Left forelimb (tissue), 1 donor: Measurements from ENCODE around the gene SERPIND1.
"Not testable (repeated sequence)": the region's sequence is repeated elsewhere in the genome, so short reads cannot be mapped to it uniquely, and the experiment has no call there.

Source experiments
- DNase-seq: peaks from one replicate; pipeline ENCODE4 v3.0.0-alpha.2; 2018; ENCODE audit warnings: low spot score

SERPIND1 gene, protein sequence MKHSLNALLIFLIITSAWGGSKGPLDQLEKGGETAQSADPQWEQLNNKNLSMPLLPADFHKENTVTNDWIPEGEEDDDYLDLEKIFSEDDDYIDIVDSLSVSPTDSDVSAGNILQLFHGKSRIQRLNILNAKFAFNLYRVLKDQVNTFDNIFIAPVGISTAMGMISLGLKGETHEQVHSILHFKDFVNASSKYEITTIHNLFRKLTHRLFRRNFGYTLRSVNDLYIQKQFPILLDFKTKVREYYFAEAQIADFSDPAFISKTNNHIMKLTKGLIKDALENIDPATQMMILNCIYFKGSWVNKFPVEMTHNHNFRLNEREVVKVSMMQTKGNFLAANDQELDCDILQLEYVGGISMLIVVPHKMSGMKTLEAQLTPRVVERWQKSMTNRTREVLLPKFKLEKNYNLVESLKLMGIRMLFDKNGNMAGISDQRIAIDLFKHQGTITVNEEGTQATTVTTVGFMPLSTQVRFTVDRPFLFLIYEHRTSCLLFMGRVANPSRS

DNA sequence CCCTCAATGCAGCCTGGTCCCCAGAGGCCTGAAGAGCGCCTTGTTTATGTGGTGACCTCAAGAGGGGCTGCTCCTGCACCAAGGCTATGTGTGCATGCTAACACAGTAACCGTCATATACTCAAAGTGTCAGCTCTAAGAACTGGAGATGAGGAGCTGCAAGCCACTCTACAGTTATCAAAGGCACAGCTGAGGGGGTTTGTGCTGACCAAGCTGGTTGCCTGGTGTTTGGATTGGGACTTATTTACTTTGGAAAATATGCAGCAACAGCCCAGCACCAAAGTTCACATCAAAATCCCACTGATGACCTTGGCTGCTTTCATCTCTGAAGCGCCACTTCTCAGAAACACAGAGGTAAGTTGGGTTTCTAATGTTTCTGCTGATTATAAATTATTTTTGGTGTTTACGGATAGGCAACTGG lies at the start of gene SERPIND1:
TSS of gene SERPIND1 (plus strand) at position 321 of the 420 bp plus-strand sequence. CDS start 5,200 bp downstream, outside the sequence.
- no peak for DNase-seq

DNA sequence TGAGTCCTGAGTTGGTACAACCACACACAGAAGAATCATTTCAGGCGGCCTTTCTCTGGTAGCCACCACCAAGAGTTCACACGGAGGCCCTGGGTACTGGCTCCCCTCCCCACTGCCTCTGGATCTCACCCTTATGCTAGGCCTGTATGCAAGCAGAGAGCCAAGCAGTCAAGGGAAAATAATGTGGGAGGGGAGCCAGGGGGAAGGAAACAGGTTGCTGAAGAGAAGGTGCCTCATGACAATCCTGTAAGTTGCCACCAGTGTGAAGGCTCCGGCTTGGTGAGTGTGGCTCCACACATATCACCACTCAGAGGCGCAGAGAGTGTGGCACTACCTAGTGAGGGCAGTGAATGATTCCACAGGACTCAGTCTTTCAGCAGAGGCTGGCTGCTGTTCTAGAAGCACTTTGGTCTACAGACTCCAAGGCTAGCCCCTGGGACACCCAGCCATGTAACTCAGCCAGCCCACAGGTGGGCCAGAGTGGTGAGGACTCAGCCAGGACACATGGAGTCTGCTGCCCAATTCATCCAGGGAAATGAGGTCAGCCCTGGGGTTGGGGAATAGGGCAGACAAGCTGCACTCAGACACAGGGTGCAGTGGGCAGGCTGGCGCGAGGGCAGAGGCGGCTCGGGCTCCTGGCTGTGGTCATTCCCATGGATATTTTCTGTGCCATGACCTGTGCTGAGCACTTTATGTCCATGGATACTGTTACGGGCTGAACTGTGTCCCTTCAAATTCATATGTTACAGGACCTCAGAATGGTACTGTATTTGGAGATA lies 49.0 kb upstream of the SERPIND1 start:
- no peak for DNase-seq

DNA sequence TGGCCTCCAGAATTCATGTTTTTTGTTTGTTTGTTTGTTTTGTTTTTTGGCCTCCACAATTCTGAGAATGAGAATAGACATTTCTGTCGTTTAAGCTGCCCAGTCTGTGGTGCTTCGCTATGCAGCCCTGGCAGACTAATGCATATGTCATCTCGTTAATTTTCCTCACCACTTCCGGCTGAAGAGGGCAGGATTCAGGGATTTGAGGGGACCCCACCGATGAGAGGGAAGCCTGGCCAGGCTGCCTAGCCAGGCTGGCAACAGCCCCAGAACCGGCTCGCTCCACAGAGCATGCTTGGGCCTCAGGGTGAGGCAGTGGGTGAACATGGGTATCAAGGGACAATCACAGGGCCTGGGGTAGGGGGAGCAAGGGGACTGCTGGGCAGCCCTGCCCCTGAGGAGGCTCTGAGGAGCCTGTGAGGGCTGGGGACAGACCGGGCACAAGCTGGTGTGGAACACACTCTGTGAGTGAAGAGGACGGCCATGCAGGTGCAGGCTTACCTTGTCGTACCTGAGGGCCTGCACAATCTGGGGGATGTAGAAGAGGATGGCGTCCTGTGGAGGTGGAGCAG lies 47.8 kb upstream of the SERPIND1 start:
- no peak for DNase-seq

DNA sequence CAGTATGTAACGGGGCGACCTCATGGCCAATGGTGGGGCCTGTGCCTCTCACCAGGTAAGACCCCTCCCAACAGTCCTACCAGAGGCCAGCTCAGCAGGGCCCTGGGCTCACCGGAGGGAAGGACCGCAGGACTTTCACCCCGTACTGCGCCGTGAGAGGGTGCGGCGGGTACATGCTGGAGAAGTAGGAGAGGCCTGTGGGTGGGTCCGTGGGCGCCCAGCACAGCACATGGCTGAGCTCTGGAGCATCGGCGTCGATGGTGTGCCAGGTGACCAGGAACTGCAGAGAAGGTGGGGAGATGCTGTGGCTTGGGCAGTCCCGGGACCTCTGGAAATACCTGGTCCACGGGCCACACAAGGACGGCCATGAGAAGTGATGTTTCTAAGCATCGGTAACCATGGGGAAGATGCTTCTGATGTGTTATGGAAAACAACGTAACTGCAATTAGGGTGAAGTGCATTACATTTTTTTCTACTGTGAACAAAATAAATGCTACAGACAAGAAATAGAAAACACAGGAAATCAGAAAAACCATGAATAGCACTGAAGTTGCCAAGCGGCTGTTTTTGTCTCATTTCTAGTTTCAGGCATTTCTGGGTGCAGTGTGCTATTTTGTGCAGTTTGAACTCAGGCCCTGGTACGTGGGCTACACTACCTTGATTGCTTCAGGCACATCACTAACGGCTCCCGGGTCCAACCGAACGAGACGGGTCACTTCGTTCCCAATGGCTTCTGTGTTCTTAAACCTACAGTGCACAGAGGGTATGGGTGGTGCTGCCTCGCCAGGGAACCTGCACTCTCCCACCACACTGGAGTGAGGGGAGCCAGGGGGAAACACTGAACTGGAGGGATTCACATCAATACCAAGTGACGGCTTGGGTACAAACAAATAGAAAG lies 46.5 kb upstream of the SERPIND1 start:
- DNase-seq, result no peak

DNA sequence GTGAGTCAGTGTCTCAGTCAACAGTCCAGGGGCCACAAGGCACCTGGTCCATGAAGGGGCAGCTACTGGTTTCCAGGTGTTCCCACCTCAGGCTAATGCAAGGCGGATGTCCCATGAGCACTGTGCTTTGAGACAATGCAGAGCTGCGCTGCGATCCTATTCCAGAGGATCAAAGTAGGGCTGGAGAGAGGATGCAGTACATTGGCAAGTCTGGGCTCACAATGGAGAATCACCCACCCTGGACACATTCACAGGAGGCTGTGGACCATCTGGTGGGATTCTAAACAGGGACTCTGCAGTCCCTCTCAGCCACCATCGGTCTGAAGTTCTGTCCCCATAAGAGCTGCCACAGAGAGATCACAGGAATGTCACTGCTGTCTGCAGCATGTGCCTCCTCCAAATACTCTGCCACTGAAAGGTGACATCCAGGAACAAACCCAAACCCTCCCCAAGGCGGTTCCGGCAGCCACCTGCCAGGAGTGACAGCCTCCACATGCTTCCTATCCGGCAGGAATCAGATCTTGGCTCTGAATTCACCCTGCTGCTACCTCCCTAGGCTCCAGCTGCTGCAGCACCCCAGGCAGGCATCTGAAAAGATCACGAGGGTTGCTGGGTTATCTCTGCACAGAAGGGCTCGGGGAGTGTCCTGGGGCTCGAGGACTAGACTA lies 45.3 kb upstream of the SERPIND1 start:
- DNase-seq, result no peak

DNA sequence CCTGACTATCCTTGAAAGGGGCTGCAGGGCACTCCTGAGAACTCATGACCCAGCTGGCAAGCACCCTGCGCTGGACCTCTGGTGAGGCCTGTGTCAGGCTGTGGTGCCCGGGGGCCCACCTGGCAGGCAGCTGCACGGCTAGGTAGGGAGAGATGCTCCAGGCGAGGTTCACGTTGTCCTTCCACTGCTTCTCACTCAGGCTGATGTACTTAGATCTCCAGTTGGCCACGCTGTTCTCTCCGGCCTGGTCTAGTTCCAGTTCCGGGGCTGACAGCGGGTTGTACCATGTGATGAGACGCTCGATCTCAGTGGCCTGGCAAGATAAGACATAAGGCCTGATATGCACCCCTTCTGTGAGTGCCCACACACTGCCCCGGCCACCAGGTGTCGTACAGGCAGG lies 44.7 kb upstream of the SERPIND1 start:
- no peak for DNase-seq

DNA sequence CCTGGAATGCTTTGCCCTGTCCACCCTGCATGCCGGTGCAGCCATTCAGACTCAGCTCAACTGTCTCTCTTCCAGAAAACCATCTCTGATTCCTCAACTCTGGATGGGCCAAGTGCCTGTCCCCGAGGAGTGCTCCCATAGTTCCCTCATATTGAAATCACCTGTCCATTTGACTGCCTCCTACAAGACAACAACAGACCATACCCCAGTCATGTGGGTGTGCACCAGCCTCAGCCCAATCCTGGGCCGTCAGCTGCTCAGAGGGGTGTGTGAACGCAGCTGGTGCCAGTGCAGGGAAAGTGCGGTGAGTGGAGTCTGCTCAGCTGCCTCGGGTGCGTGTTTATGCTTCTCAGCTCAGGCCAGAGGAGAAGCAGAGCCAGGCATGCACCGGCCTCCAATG lies 41.5 kb upstream of the SERPIND1 start:
- not testable (repeated sequence) for DNase-seq

DNA sequence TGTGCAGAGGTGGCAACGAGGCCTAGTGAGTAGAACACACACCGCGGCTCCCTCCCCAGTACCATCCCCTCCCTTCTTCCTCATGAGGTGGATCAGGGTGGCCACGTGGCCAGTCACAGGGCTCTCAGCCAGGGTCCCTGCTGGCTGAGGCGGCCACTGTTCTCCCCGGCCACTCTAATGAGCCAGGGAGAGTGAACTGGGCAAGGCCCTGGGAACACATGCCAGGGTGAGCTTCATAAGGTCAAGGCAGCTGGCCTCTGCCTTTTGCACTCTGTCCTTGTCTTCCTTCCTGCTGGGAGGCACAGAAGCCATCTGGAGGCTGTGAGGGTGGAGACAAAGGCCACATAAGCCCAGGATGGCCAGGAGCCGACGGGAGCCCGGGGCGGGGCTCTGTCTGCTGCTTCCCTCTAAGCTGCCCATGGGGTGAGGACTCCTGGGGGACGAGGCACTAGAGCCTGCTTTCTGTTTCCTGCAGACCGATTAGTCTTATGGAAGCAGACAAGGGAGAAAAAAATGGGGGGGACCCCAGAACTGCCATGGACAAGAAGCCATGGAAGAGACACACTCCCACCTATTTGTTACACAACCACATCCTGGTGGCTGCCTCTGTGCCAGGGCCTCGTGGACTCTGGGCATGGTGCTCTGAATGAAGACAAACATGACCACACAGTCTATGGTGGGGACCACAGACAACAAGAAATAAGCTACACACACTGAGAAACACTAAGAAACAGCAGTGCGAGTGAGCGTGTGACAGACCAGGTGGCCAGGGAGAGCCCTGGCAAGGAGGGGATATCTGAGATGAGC lies 38.4 kb upstream of the SERPIND1 start:
- DNase-seq, result not testable (repeated sequence)

DNA sequence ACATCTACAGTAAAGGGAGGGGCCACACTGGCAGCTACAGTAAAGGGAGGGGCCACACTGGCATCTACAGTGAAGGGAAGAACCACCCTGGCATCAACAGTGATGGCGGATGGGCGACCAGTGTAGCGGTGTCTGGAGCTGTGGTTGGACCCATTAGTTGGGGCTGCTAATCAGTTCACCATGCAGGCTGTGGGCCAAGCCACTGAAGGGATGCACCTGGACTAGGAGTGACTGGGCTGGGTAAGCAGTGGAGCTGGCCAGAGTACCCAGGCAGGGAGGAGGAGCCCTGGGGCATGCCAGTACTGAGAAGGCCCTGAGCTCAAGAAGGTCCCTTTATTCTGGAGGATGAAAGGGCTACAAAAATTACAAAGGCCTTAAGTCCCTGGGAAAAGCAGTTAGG lies 37.0 kb upstream of the SERPIND1 start:
- not testable (repeated sequence) for DNase-seq

DNA sequence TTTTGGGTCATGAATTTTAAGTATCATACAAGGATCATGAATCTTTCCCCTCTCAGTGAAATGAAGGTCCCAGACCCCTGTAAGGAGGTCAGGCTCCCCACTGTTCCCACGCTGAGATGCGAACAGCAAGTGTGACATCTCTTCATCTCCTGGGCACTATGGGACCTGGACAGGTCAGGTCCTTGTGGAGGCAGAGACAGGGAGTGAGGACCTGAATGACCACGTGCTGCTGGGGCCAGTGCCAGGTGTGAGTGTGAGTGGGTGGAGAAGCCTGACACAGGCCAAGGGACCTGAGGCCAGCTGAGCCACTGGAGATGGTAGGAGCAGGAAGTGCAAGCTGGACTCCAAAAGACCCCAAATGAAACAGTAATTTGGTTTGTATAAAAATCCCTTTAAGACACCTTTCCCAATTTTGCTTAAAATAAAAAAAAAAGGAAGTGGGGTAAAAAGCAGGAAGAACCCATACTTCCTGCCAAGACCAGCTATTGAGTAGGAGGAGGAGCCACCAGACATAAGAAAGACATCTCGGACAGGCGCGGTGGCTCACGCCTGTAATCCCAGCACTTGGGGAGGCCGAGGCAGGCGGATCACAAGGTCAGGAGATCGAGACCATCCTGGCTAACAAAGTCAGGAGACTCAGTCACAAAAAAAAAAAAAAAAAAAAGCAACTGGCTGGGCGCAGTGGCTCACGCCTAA lies 35.4 kb upstream of the SERPIND1 start:
- DNase-seq, result no peak

DNA sequence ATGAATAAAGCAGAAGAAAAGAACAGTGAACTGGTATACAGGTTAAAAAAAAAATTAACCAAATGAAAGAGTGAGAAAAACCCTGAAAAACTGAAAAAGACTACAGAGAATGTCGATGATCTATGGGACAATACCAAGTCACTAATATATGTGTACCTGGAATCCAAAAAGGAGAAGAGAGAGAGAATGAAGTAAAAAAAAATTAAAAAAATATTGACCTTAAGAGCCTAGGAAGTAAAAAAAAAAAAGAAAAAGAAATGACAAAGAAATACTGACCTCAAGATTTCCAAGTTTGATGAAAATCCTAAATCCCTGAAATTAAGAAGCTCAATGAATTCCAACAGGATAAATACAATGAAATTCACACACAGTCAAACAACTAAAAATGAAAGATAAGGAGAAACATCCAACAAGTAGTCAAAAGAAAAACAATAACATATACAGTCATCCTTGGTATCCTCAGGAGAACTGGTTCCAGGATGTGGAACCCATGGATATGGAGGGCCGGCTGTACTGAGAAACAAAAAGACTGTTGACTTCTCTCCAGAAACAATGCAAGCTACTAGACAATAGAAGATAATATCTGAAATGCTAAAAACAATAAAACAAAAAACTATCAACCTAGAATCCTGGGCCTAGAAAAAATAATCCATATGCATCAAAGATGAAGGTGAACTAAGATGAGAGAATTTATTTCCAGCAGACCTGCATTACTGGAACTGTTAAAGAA lies 33.5 kb upstream of the SERPIND1 start:
- DNase-seq, result no peak

DNA sequence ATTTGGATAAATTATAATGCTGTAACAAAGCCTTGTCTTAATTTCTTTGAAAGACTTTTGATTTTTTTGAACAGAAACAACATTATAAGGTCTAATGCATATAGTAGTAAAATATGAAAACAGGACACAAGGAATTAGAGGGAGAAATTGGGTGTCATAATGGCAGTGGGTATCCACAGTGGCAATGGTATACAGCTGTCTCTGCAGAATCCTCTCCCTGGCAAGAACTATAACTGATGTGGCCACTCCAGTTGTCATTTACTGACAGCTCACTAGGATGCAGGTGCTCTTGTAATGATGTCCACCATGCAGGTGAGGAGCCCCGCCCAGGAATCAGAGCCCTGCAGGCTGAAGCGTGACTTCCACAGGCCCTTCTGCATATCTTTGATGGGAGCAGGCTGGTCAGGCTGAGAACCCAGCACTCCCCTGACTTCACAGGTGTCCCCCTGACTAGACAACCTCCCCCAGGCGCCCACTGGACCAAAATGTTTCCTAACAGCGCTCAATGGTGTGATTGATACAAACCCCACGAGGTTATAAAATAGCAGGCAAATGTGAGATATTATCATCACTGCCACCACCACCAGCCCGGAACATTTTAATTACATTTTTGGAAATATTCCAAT lies 32.8 kb upstream of the SERPIND1 start:
- DNase-seq, result no peak

DNA sequence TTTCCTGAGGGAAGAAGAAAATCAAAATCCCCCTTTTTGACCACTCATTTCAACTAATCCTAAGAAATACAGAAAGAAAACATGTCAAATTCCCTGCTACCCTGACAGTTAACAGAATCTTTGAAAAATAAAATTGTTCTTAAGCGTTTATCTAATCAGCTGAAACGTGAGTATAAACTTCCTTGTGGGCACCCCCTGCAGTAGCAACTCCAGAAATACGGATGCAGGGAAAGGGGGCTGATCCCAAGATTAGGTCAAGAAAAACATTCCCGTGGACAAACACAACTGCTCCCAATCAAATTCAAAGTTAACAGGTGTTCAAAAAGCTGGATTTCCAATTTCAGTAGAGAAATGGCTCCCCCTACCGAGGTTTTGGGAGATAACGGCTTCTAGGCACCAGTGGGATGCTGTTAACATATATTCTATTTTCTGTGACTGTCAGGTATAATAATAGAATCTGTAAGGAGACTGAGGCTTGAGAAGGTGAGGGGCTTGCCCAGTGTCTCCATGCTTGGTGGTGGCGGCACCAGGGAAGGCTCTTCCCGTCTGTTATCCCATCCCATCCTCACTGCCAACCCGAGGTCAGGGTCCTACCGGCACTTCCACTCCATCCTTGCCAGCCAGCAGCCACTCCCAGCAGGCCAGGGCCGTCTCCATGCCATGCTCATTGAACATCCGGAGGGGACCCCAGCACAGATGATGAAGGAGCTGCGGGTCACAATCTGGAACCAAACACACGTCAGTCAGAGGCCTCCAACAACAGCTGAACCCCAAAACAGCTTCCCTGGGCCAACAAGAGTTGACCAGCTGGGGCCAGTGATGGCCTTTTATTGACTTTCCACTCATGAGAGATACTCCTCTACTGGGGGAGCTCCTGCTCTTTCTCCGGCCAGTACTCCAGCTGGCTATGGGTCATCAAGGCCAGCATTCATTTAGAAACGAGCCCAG lies 32.0 kb upstream of the SERPIND1 start:
- no peak for DNase-seq

DNA sequence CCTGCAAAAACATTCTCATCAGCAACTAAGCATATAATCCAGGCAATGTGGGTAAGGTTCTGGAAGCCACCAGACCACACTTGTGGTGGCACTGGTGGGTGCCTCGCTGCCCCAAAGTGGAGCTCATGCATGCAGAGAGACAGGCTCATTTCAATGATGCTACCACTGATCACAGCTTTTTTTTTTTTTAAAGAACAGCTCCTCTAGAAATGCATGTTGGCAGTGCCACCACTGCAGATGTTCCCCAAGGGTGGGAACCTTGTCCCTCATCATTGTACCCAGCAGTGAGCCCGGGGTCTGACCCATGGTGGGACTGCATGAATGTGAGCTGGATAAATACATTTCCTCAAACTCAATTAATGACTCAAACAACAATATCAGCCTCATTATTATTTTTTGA lies 31.1 kb upstream of the SERPIND1 start:
- no peak for DNase-seq

DNA sequence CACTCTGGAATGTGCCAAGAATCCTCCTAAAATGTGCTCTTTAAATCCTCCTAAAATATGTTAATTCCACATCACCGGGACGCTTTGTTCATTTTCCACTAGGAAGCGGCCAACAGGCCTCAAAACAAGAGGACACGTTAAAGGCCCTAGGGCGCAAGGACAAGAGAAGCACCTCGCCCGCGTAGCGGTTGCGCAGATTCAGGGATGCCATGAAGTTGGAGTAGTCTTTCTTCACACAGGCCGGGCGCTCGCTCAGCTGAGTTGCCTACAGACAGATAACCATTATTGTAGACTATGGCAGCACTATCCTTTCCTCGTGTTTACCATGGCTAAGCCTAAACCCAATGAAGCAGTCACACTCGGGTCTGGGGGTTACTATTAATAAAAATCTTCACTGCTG lies 29.5 kb upstream of the SERPIND1 start:
- DNase-seq, result no peak

DNA sequence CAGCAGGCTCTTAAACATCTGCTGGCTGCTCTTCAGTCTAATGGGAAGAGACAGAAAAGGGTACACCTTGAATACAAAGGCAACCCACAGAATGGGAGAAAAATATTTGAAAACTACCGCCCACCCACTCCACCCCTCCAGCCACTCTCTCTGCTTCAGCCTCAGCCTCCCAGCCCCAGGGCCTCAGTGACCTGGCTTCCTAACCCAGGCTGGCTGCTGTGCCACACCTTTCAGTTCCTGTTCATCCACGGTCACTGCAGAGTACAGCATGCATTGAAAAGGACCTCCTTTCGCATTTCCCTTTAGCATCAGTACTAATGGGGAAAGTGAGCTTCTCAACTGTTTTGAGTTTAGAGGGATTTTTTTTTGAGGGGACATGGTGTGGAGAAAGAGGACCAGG lies 28.8 kb upstream of the SERPIND1 start:
- DNase-seq, result no peak
